ENCODE measurements around the gene LAMTOR3.
"Not testable (repeated sequence)": the region's sequence is repeated elsewhere in the genome, so short reads cannot be mapped to it uniquely, and the experiment has no call there.

Gene LAMTOR3

GRCh38 chr4:99832321-99832720 is 61.9 kb downstream of the LAMTOR3 start:
- Histone ChIP-seq H3K27ac (ENCODE audit: low read depth, low read length) (no peak overlapping the region), H3K4me3 (ENCODE audit: insufficient read depth, low read length, poor library complexity, severe bottlenecking) (no peak overlapping the region), H3K9ac (ENCODE audit: low read length) (no peak overlapping the region), H3K79me2 (ENCODE audit: insufficient read depth, low read length) (peaks cover 42% of the 10 kb centered on the region; the same call in 1 of the 2 replicates), H3K36me3 (ENCODE audit: low read length) (no peaks in the 10 kb centered on the region), H3K27me3 (ENCODE audit: low read length) (no peaks in the 10 kb centered on the region), H4K20me1 (ENCODE audit: low read depth, low read length) (no peaks in the 10 kb centered on the region), H2AFZ (ENCODE audit: low read depth, low read length, severe bottlenecking) (no peak overlapping the region), H3F3A (ENCODE audit: insufficient read depth) (no peaks in the 10 kb centered on the region), H3K9me2 (replicated peaks; ENCODE audit: insufficient read depth, low read length) (no peaks in the 10 kb centered on the region), H3K4me2 (ENCODE audit: low read depth, low read length, poor library complexity, severe bottlenecking) (no peak overlapping the region), H3K9me3 (ENCODE audit: insufficient read depth, low read length) (no peaks in the 10 kb centered on the region)
- TF ChIP-seq CTCF (IDR thresholded peaks at IDR 0.05; ENCODE audit: insufficient read depth, low read length, poor library complexity, severe bottlenecking) = no peak

- H3K27me3 ChIP-seq (ENCODE audit: low read length); H2AFZ ChIP-seq (ENCODE audit: low read depth, low read length, severe bottlenecking); H3K4me2 ChIP-seq (ENCODE audit: low read depth, low read length, poor library complexity, severe bottlenecking); H3K9ac ChIP-seq (ENCODE audit: low read length); H3K9me3 ChIP-seq (ENCODE audit: insufficient read depth, low read length); H3K4me3 ChIP-seq (ENCODE audit: insufficient read depth, low read length, poor library complexity, severe bottlenecking); H3K9me2 ChIP-seq (replicated peaks; ENCODE audit: insufficient read depth, low read length); H3K27ac ChIP-seq (ENCODE audit: low read depth, low read length); H3F3A ChIP-seq (ENCODE audit: insufficient read depth); H3K36me3 ChIP-seq (ENCODE audit: low read length); H4K20me1 ChIP-seq (ENCODE audit: low read depth, low read length): not testable (repeated sequence)
- H3K79me2 ChIP-seq (ENCODE audit: insufficient read depth, low read length) = peaks cover 62% of the 10 kb centered on the region
Observed at GRCh38 chr4:99830051-99830450, 64.2 kb downstream of the LAMTOR3 start.

GRCh38 chr4:99828477-99828876 is 65.8 kb downstream of the LAMTOR3 start:
- H3K27me3 ChIP-seq (ENCODE audit: low read length) = no peaks in the 10 kb centered on the region
- H2AFZ ChIP-seq (ENCODE audit: low read depth, low read length, severe bottlenecking) = no peak overlapping the region
- H3K9ac ChIP-seq (ENCODE audit: low read length) = no peak overlapping the region
- no peak overlapping the region for H3K4me2 ChIP-seq (ENCODE audit: low read depth, low read length, poor library complexity, severe bottlenecking)
- no peaks in the 10 kb centered on the region for H4K20me1 ChIP-seq (ENCODE audit: low read depth, low read length)
- peaks cover 71% of the 10 kb centered on the region for H3K79me2 ChIP-seq (ENCODE audit: insufficient read depth, low read length)
- no peak overlapping the region for H3K27ac ChIP-seq (ENCODE audit: low read depth, low read length)
- H3K36me3 ChIP-seq (ENCODE audit: low read length) = no peaks in the 10 kb centered on the region
- H3F3A ChIP-seq (ENCODE audit: insufficient read depth) = no peaks in the 10 kb centered on the region
- H3K9me2 ChIP-seq (replicated peaks; ENCODE audit: insufficient read depth, low read length) = no peaks in the 10 kb centered on the region
- no peak for TF ChIP-seq EZH2phosphoT487 (conservative IDR thresholded peaks at IDR 0.05; ENCODE audit: low read length)
- TF ChIP-seq CTCF (IDR thresholded peaks at IDR 0.05; ENCODE audit: insufficient read depth, low read length, poor library complexity, severe bottlenecking) = no peak
- H3K4me3 ChIP-seq (ENCODE audit: insufficient read depth, low read length, poor library complexity, severe bottlenecking) = no peak overlapping the region
- H3K9me3 ChIP-seq (ENCODE audit: insufficient read depth, low read length) = no peaks in the 10 kb centered on the region

Data from SU-DHL-6 (cell line).